IPS-NIHi7 (cell line): Measurements from ENCODE around the gene PTTG1.

Experiments used
- DNase-seq: peaks from one replicate; pipeline ENCODE4 v3.0.0; 2012; ENCODE audit warnings: mixed read lengths; ENCODE audit errors: extremely low spot score

Gene PTTG1

GRCh38 chr5:160453751-160454150 lies 32.1 kb downstream of the PTTG1 start:
- no peak for DNase-seq

DNA sequence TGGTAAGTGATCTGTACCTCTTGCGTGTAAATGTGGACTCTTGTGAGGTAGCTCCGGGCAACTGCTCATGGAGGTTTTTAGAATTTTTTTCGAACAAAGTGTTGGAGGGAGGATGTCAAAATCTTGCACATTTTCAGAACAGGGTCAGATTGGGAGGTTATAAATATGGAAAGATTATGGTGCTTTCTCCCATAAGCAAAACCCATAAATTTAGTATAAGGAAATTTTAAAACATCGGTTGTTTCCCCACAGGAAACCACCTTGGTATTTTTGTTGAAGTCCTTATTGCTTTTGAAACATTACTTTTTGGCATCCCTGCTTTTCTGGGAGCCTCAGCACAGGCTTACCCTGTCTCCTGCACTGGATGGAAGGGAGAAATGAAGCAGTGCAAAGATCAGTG lies 33.9 kb downstream of the PTTG1 start:
- no peak for DNase-seq

- no peak for DNase-seq
Observed at GRCh38 chr5:160456480-160457177, 35.0 kb downstream of the PTTG1 start.

DNA sequence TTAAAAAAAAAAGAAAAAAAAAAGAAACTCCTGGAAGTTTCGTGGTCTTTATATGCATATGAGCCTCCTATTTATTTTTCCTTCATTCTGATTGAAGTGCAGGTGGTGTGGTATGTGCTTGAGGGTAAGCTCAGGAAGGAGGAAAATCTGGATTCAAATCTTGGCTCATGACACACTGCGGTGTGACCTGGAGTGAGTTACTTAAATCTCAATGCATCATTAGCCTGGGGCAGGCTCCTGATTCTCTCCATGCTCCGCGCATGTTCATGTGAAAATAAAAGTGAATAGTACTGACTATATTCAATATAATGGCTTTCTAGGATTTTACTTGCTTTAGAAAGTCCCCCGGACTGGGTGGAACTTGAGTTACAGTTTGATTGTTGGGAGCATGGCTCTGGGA lies 35.6 kb downstream of the PTTG1 start:
- no peak for DNase-seq

- no peak for DNase-seq
Observed at GRCh38 chr5:160458806-160459800, 37.4 kb downstream of the PTTG1 start.

GRCh38 chr5:160460377-160461049 lies 38.9 kb downstream of the PTTG1 start:
- DNase-seq = no peak

DNA sequence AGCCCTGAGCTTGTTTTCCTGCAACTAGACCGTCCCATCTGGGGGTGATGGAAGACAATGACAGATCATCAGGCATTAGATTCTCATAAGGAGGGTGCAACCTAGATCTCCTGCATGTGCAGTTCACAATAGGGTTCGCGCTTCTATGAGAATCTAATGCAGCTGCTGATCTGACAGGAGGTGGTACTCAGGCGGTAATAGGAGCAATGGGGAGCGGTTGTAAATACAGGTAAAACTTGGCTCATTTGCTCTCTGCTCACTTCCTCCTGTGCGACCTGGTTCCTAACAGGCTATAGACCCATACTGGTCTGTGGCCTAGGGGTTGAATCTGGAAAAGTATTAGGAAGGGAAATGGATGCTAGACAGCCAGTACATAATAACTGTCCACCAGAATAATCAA lies 39.7 kb downstream of the PTTG1 start:
- no peak for DNase-seq

GRCh38 chr5:160462167-160462566 lies 40.5 kb downstream of the PTTG1 start:
- no peak for DNase-seq

- DNase-seq = no peak
Observed at GRCh38 chr5:160463227-160463626, 41.6 kb downstream of the PTTG1 start.

GRCh38 chr5:160463740-160464465 lies 42.2 kb downstream of the PTTG1 start:
- DNase-seq = no peak

DNA sequence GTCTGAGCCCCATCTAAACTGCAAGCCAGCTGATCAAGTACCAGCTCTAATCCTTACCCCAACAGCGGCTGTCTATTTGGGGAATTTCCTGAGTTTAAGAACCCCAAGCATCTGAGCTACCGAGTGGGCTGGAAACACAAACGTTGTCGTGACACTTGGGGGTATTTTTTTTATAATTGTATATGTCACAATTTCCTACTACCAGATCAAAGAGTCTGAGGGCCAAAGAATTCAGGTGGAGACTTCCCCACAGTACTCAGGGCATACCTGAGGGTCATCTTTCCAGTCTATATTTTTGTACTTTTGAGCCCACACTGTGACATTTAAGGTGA lies 42.8 kb downstream of the PTTG1 start:
- no peak for DNase-seq

- no peak for DNase-seq
Observed at GRCh38 chr5:160466116-160466515, 44.5 kb downstream of the PTTG1 start.

DNA sequence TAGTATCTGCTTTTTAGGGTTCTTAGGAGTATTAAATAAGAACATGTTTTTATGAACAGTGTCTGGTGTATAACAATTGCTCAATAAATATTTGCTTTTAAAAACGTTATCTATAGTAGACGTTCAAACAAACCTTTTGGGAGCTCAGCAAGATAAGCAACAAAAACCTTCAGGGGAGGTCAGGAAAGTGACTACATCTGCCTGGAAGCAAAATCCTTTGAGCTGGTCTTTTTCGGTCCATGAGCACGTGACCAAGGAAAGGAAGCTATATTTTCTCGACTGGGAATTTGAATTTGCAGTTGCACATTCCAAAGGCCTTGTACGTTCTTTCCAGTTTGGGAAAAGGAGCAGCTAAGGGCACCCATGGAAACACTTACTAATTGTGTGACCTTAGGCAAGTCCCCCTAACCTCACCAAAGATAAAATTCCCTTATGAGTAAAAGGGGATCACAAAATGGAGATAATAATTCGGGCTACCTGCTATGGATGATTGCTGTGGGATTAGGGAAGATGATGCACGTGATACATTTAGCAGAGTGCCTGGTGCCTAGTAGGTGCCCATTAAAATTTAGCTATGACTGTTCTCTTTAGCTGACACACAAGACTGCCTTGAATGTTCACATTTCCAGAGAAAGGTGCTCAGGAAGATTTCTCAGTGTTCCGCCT lies 45.4 kb downstream of the PTTG1 start:
- no peak for DNase-seq

DNA sequence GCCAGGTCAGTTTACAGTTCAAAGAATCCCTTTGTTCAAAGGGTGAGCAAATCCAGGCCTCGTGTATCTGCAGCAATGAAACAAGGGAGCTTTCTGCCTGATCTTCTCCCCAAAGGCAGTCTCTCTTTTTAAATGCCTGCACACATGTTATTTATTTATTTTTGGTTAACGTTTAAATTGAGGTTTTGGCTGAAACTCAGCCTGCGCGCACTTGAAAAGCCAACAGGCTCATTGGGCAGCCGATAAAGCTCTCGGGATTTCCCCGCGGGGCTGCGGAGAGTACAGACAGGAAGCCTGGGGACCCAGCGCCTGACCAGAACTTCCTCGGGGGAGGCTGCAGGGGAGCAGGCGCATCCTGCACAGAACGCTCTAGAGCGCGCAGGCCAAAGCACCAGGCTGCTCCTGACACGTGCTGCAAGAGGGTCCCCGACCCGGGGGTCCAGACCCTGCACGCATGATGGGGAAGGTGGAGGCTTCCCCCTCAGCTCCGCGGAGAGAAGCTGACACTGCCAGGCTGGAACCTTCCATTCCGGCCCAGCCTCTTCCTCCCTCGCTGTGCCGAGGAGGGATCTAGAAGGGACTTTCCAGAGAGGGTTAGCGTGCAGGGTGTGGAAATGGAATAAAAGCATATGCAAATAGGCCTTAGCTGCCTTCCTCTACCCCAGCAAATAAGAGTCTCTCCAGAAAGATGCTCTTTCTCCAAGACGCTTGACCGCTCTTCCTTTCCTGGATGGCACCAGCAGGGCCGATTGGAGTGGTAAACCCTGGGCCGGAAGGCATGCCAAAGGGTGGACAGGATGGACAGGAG lies 46.1 kb downstream of the PTTG1 start:
- peak; percentile 60 for DNase-seq

- no peak for DNase-seq
Observed at GRCh38 chr5:160468363-160468975, 46.8 kb downstream of the PTTG1 start.

DNA sequence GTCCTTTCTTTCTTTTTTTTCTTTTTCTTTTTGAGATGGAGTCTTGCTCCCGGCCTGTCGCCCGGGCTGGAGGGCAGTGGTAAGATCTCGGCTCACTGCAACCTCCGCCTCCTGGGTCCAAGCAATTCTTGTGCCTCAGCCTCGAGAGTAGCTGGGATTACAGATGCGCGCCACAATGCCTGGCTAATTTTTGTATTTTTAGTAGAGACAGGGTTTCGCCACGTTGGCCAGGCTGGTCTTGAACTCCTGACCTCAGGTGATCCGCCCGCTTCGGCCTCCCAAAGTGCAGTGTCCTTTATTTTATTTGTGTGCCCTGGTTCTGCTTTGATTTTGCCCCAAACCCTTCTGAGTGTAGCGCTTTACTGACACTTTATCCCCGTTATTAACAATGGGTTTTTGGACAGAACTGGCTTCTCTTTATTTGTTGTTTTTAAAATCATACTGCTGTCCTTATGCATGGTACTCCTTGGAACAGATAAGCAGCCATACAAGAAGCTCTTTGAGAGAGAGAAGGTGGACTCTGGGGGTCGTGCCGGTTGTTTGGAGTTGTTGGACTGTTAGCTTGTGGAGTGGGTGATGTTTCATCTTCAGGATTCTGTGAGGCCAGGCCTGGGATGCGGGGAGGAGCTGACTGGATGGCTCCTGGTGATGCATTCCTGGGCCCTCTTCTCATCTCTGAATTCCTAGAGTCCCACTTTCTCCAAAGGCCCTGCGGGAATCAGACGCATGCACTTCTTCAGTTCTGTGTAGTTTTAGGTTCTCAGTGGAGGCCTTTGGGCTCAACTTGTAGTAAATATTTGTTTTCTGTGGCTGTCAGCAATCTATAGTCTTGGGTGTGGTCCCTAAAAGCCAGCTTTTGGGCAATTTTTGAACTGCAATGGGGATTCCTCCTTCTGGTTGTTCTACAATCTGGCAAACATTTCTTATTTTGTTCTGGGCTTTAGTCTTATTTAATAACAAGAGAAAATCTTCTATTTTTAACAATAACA lies 47.8 kb downstream of the PTTG1 start:
- DNase-seq = no peak

- no peak for DNase-seq
Observed at GRCh38 chr5:160470437-160471361, 49.0 kb downstream of the PTTG1 start.

DNA sequence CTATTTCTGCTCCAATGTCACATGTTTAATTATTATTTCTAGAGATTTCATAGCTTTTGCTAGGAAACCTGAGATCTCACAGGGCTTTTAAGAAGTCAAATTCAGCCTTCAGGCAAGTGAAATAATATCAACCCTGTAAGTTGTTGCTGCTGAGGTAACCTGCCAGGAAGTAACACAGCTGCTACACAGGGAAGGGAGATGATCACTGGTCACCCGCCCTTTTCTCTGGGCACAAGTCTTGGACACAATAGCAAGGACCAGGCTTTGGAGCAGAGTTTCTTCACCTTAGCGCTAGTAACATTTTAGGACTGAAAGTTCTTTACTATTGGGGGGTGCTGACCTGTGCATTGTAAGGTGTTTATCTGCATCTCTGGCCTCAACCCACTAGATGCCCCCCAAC lies 50.1 kb downstream of the PTTG1 start:
- no peak for DNase-seq
